GM18505 (cell line): Measurements from ENCODE around the gene THAP8.

ENCODE experiments used
- ATAC-seq: cut with Tn5 transposase; IDR thresholded peaks from one replicate; pipeline ENCODE4 v1.9.1; 2021; ENCODE audit not compliant: unreplicated experiment
- POLR2A ChIP-seq: IDR thresholded peaks from 4 replicates; pipeline ENCODE4 v1.6.1; 2011; ENCODE audit warnings: borderline replicate concordance; ENCODE audit not compliant: insufficient read depth, insufficient read length; ENCODE audit errors: extremely low read depth

Gene THAP8

DNA sequence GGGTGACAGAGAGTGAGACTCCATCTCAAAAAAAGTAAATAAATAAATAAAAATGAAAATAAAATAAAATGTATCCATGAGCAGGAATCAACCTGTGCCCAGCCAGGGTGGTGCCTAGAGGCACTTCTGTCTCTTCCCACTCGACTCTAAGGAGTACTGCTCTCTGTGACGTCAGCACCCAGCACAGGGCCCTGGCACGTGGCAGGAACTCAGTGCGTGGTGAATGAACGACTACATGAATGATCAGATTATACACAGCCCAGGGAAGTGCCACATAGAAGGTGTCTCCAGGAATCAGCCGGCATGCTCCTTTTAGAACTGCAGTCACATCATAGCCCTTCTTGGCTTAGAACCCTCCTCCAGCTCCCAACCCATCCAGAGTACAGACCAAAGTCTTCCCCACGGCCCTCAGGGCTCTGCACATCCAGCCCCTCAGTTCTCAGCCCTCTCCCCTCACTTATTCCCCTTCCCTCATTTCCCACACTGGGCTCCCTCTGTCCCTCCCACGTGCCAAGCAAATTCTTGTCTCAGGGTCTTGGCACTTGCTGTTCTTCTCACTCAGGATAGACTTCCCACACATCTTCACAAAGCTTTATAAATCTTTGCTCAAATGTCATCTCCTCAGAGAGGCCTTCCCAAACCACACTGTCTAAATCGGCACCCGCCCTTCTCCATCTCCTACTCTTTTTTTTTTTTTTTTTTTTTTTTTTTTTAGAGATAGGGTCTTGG, 25.6 kb downstream of the THAP8 start:
- TF ChIP-seq POLR2A, result no peak
- no peak for ATAC-seq

DNA sequence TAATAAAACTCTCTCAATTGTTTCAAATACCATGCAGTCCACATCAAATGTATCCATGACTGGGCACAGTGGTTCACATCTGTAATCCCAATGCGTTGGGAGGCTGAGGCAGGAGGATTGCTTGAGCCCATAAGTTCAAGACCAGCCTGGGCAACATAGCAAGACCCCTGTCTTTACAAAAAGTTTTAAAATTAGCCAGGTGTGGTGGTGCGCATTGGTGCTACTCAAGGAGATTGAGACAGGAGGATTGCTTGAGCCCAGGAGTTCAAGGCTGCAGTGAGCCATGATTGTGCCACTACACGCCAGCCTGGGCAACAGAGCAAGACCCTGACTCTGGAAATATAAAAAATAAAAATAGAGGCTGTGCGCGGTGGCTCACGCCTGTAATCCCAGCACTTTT, 26.4 kb downstream of the THAP8 start:
- no peak for TF ChIP-seq POLR2A

GRCh38 chr19:36026091-36026876, 27.8 kb downstream of the THAP8 start:
- no peak for TF ChIP-seq POLR2A
- ATAC-seq, result no peak

More for the DNA sequence above, 26.4 kb downstream of the THAP8 start:
- no peak for ATAC-seq

DNA sequence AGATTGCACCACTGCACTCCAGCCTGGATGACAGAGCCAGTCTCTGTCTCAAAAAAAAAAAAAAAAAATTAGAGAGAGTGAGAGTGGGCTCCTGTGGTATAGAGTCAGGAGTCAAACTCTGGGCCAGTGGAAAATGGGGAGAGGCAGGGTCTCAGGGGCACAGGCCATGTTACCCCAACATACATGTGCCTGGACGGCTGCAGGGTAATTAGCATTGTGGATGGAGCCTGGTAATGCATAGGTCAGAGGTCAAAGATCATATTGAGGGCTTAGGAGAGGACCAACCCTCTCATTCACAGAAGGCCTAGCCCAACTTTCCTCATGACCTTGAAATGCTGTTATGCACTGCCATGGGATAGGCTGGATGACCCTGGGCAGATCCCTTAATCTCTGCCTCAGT, 28.5 kb downstream of the THAP8 start:
- no peak for TF ChIP-seq POLR2A
- no peak for ATAC-seq

- ATAC-seq, result no peak
- TF ChIP-seq POLR2A, result no peak
These were observed 30.7 kb downstream of the THAP8 start for GRCh38 chr19:36023432-36023831.

GRCh38 chr19:36019061-36019670, 34.9 kb downstream of the THAP8 start:
- TF ChIP-seq POLR2A, result no peak
- no peak for ATAC-seq

GRCh38 chr19:36014012-36014924, 39.8 kb downstream of the THAP8 start, which contains the start of gene ALKBH6:
Gene ALKBH6 (minus strand): TSS chr19:36014213. CDS start chr19:36013397, 816 bp downstream.
- TF ChIP-seq POLR2A, result peak; percentile 62
- ATAC-seq, result peak; percentile 96

GRCh38 chr19:36013280-36014011, 40.6 kb downstream of the THAP8 start:
- ATAC-seq, result no peak
- TF ChIP-seq POLR2A, result no peak

DNA sequence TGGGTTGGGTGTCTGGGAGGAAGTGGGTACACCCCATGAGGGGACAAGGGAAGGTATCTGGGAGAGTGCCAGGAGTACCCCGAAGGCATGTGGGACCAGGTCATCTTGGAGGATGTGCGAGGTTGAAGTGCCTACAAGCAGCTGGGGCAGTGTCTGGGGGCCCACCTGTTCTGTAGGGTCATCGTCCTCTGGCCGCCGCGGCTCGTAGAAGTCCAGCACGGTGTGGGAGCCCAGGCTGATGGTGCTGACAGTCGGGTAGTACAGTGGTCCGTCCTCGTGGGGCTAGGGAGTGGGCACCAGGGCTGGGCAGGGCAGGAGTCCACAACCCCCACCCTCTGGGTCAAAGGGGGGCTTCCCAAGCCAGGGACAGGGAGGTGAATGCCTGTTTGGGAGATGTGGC, 43.7 kb downstream of the THAP8 start:
- no peak for ATAC-seq
- TF ChIP-seq POLR2A, result no peak

DNA sequence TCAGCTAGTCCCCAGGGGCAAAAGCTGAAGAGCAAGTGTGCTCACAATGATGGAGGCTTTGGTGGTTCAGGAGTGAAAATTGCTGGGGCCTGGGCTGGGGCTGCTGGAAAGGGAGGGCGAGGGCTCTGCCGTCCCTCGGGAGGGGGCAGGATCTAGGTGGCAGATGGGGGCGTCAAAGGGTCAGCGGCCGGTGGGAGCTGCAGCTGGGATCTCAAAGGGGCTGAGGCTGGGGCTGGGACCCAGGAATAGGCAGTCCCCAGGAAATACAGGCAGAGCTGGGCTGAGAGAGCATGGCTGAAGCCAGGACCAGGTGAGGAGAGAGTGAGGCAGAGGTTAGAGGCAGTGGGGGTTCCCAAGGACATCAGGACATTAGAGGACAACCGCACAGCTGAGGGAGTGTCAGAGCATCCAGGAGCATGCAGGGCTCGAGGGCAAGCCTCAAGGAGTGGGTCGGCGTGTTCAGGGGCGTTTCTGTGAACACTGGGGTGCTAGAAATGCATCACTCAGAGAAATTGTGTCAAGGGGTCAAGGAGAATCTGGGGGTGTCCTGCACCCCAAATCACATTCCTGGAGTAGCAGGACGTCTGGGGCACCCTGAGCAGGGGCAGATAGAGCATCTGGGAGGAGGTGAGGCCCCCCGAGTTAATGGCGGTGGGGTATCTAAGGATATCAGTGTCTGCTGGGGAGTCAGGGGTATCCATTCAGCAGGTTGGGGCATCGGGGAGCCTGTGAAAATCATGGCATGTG, 44.3 kb downstream of the THAP8 start:
- TF ChIP-seq POLR2A, result no peak
- ATAC-seq, result no peak

- no peak for ATAC-seq
- TF ChIP-seq POLR2A, result peak; percentile 28
These were observed 44.9 kb downstream of the THAP8 start for GRCh38 chr19:36009220-36009619.
